SU-DHL-6 (cell line): ENCODE measurements around the gene EML1.

Source experiments
- CTCF ChIP-seq: fragments of 200-600 bp; sonication (generic); IDR thresholded peaks from one replicate; pipeline ENCODE4 v1.5.1; 2017; ENCODE audit warnings: antibody characterized with exemption, mild to moderate bottlenecking, low read length, moderate library complexity; ENCODE audit not compliant: insufficient read depth, poor library complexity, severe bottlenecking
- EZH2phosphoT487 ChIP-seq: fragments of 200-600 bp; sonication (generic), shearing (Covaris generic); conservative IDR thresholded peaks from 2 replicates; pipeline ENCODE4 v1.6.1; 2018; ENCODE audit warnings: mild to moderate bottlenecking, antibody characterized with exemption, low read length, moderate library complexity, mixed read lengths

GRCh38 chr14:99779751-99780150 is 13.5 kb upstream of the EML1 start:
- TF ChIP-seq CTCF (no peak), EZH2phosphoT487 (no peak)
